ENCODE results near the gene MAPKAPK2.

Gene MAPKAPK2

GRCh38 chr1:206713910-206714312 lies 29.2 kb downstream of the MAPKAPK2 start:
- H2BK120ac ChIP-seq (ENCODE audit: low read depth, low read length) = no peak overlapping the region
- no peaks in the 10 kb centered on the region for H3K27me3 ChIP-seq (ENCODE audit: insufficient read depth, low read length, poor library complexity)
- H3K56ac ChIP-seq (ENCODE audit: low read length) = no peak overlapping the region
- H4K8ac ChIP-seq (ENCODE audit: low read depth, low read length) = no peak overlapping the region
- no peak overlapping the region for H3K23ac ChIP-seq (ENCODE audit: low read length)
- no peaks in the 10 kb centered on the region for H3K36me3 ChIP-seq (ENCODE audit: control insufficient read depth, insufficient read depth, low read length)
- H3K4me2 ChIP-seq (ENCODE audit: low read length) = no peak overlapping the region
- no peak overlapping the region for H3K27ac ChIP-seq (ENCODE audit: low read depth, low read length)
- H3K4me1 ChIP-seq (ENCODE audit: control insufficient read depth, low read depth, low read length) = peaks cover 10% of the 10 kb centered on the region
- H4K5ac ChIP-seq (ENCODE audit: low read length) = no peak overlapping the region
- H3K4ac ChIP-seq (ENCODE audit: low read depth, low read length) = no peak overlapping the region
- WGBS (ENCODE audit: extremely low coverage, insufficient coverage, low lambda C conversion rate) = no CpG with 5 or more reads among the region's 6 CpGs
- peaks cover 32% of the 10 kb centered on the region for H3K79me1 ChIP-seq (ENCODE audit: low read length)
- no peak overlapping the region for H2AK5ac ChIP-seq (ENCODE audit: low read length)
- H3K9ac ChIP-seq (ENCODE audit: low read length) = no peak overlapping the region
- no peak overlapping the region for H3K18ac ChIP-seq (ENCODE audit: low read length)
- no peak for DNase-seq
- H3K79me2 ChIP-seq (ENCODE audit: control insufficient read depth, insufficient read depth, low read length) = peaks cover 32% of the 10 kb centered on the region
- H2BK15ac ChIP-seq (replicated peaks; ENCODE audit: low read depth) = no peak overlapping the region
- no peak overlapping the region for H3K4me3 ChIP-seq (ENCODE audit: low read length)
- H2BK5ac ChIP-seq (ENCODE audit: low read length) = no peak overlapping the region

- no peak overlapping the region for H4K5ac ChIP-seq (ENCODE audit: low read length)
- no CpG with 5 or more reads among the region's 9 CpGs for WGBS (ENCODE audit: extremely low coverage, insufficient coverage, low lambda C conversion rate)
- no peak overlapping the region for H2AK5ac ChIP-seq (ENCODE audit: low read length)
- H3K4me3 ChIP-seq (ENCODE audit: low read length) = no peak overlapping the region
- no peak overlapping the region for H2BK15ac ChIP-seq (replicated peaks; ENCODE audit: low read depth)
- H3K4ac ChIP-seq (ENCODE audit: low read depth, low read length) = no peak overlapping the region
- peaks cover 28% of the 10 kb centered on the region for H3K79me1 ChIP-seq (ENCODE audit: low read length)
- no peak overlapping the region for H4K8ac ChIP-seq (ENCODE audit: low read depth, low read length)
- H3K23ac ChIP-seq (ENCODE audit: low read length) = no peak overlapping the region
- no peak overlapping the region for H3K4me2 ChIP-seq (ENCODE audit: low read length)
- H2BK5ac ChIP-seq (ENCODE audit: low read length) = no peak overlapping the region
- no peak overlapping the region for H2BK120ac ChIP-seq (ENCODE audit: low read depth, low read length)
- no peak overlapping the region for H3K56ac ChIP-seq (ENCODE audit: low read length)
- DNase-seq = no peak
- peaks cover 8% of the 10 kb centered on the region for H3K4me1 ChIP-seq (ENCODE audit: control insufficient read depth, low read depth, low read length)
- peaks cover 31% of the 10 kb centered on the region for H3K79me2 ChIP-seq (ENCODE audit: control insufficient read depth, insufficient read depth, low read length)
- no peaks in the 10 kb centered on the region for H3K36me3 ChIP-seq (ENCODE audit: control insufficient read depth, insufficient read depth, low read length)
- H3K18ac ChIP-seq (ENCODE audit: low read length) = no peak overlapping the region
- no peak overlapping the region for H3K27ac ChIP-seq (ENCODE audit: low read depth, low read length)
- no peak overlapping the region for H3K9ac ChIP-seq (ENCODE audit: low read length)
- H3K27me3 ChIP-seq (ENCODE audit: insufficient read depth, low read length, poor library complexity) = no peaks in the 10 kb centered on the region
These were observed 29.8 kb downstream of the MAPKAPK2 start for GRCh38 chr1:206714331-206715058.

DNA sequence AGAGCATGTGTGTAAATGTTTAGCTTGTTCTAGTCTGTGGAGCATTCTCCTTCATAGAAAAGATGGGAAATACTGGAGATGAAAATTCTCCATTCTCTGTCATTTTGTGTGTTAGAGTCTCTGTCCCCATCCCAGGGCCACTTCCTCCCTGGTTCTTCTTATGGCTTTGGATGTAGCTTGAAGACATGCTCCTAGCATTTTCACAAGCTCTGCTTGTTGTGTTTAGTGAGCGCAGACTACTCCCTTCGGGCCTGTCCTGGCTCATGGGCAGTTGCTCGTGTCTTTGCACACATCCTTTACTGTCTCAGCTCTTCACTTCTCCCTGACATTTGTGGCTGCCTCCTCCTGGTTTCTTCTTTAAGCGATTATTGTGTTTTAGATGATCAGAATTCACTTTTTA lies 30.4 kb downstream of the MAPKAPK2 start:
- Histone ChIP-seq H4K8ac (ENCODE audit: low read depth, low read length) (no peak overlapping the region), H3K27ac (ENCODE audit: low read depth, low read length) (no peak overlapping the region), H3K36me3 (ENCODE audit: control insufficient read depth, insufficient read depth, low read length) (no peaks in the 10 kb centered on the region), H3K79me1 (ENCODE audit: low read length) (peaks cover 27% of the 10 kb centered on the region), H2BK120ac (ENCODE audit: low read depth, low read length) (no peak overlapping the region), H3K18ac (ENCODE audit: low read length) (no peak overlapping the region), H4K5ac (ENCODE audit: low read length) (no peak overlapping the region), H3K4ac (ENCODE audit: low read depth, low read length) (no peak overlapping the region), H3K4me1 (ENCODE audit: control insufficient read depth, low read depth, low read length) (peaks cover 1% of the 10 kb centered on the region), H3K4me2 (ENCODE audit: low read length) (no peak overlapping the region), H3K27me3 (ENCODE audit: insufficient read depth, low read length, poor library complexity) (no peaks in the 10 kb centered on the region), H3K23ac (ENCODE audit: low read length) (no peak overlapping the region), H3K56ac (ENCODE audit: low read length) (no peak overlapping the region), H2BK5ac (ENCODE audit: low read length) (no peak overlapping the region), H3K9ac (ENCODE audit: low read length) (no peak overlapping the region), H3K79me2 (ENCODE audit: control insufficient read depth, insufficient read depth, low read length) (peaks cover 31% of the 10 kb centered on the region), H2BK15ac (replicated peaks; ENCODE audit: low read depth) (no peak overlapping the region), H2AK5ac (ENCODE audit: low read length) (no peak overlapping the region), H3K4me3 (ENCODE audit: low read length) (no peak overlapping the region)
- WGBS (ENCODE audit: extremely low coverage, insufficient coverage, low lambda C conversion rate) = no CpG with 5 or more reads among the region's 4 CpGs
- no peak for DNase-seq

- H3K79me1 ChIP-seq (ENCODE audit: low read length) = peaks cover 27% of the 10 kb centered on the region
- WGBS (ENCODE audit: extremely low coverage, insufficient coverage, low lambda C conversion rate) = no CpG with 5 or more reads among the region's 3 CpGs
These were observed 30.9 kb downstream of the MAPKAPK2 start for GRCh38 chr1:206715552-206716158.

GRCh38 chr1:206716159-206716869 lies 31.6 kb downstream of the MAPKAPK2 start:
- no peak overlapping the region for H3K27ac ChIP-seq (ENCODE audit: low read depth, low read length)
- no peaks in the 10 kb centered on the region for H3K36me3 ChIP-seq (ENCODE audit: control insufficient read depth, insufficient read depth, low read length)
- H3K56ac ChIP-seq (ENCODE audit: low read length) = no peak overlapping the region
- H3K18ac ChIP-seq (ENCODE audit: low read length) = no peak overlapping the region
- no peaks in the 10 kb centered on the region for H3K4me1 ChIP-seq (ENCODE audit: control insufficient read depth, low read depth, low read length)
- peaks cover 33% of the 10 kb centered on the region for H3K79me2 ChIP-seq (ENCODE audit: control insufficient read depth, insufficient read depth, low read length)
- no CpG with 5 or more reads among the region's 11 CpGs for WGBS (ENCODE audit: extremely low coverage, insufficient coverage, low lambda C conversion rate)
- H2BK5ac ChIP-seq (ENCODE audit: low read length) = no peak overlapping the region
- no peak overlapping the region for H2BK120ac ChIP-seq (ENCODE audit: low read depth, low read length)
- no peak overlapping the region for H3K4me3 ChIP-seq (ENCODE audit: low read length)
- no peak overlapping the region for H4K8ac ChIP-seq (ENCODE audit: low read depth, low read length)
- H3K23ac ChIP-seq (ENCODE audit: low read length) = no peak overlapping the region
- no peak overlapping the region for H3K4ac ChIP-seq (ENCODE audit: low read depth, low read length)
- peaks cover 27% of the 10 kb centered on the region for H3K79me1 ChIP-seq (ENCODE audit: low read length)
- DNase-seq = no peak
- H2AK5ac ChIP-seq (ENCODE audit: low read length) = no peak overlapping the region
- no peak overlapping the region for H3K9ac ChIP-seq (ENCODE audit: low read length)
- H3K27me3 ChIP-seq (ENCODE audit: insufficient read depth, low read length, poor library complexity) = no peaks in the 10 kb centered on the region
- H4K5ac ChIP-seq (ENCODE audit: low read length) = no peak overlapping the region
- no peak overlapping the region for H2BK15ac ChIP-seq (replicated peaks; ENCODE audit: low read depth)
- H3K4me2 ChIP-seq (ENCODE audit: low read length) = no peak overlapping the region

More at GRCh38 chr1:206715552-206716158, 30.9 kb downstream of the MAPKAPK2 start:
- no peak overlapping the region for H3K4ac ChIP-seq (ENCODE audit: low read depth, low read length)
- H3K56ac ChIP-seq (ENCODE audit: low read length) = no peak overlapping the region
- no peak overlapping the region for H2BK15ac ChIP-seq (replicated peaks; ENCODE audit: low read depth)
- no peaks in the 10 kb centered on the region for H3K4me1 ChIP-seq (ENCODE audit: control insufficient read depth, low read depth, low read length)
- no peak overlapping the region for H2BK120ac ChIP-seq (ENCODE audit: low read depth, low read length)
- no peak overlapping the region for H4K5ac ChIP-seq (ENCODE audit: low read length)
- no peak overlapping the region for H2AK5ac ChIP-seq (ENCODE audit: low read length)
- H2BK5ac ChIP-seq (ENCODE audit: low read length) = no peak overlapping the region
- H3K4me3 ChIP-seq (ENCODE audit: low read length) = no peak overlapping the region
- peaks cover 30% of the 10 kb centered on the region for H3K79me2 ChIP-seq (ENCODE audit: control insufficient read depth, insufficient read depth, low read length)
- H3K4me2 ChIP-seq (ENCODE audit: low read length) = no peak overlapping the region
- H3K27me3 ChIP-seq (ENCODE audit: insufficient read depth, low read length, poor library complexity) = no peaks in the 10 kb centered on the region
- no peak overlapping the region for H3K27ac ChIP-seq (ENCODE audit: low read depth, low read length)
- no peak overlapping the region for H4K8ac ChIP-seq (ENCODE audit: low read depth, low read length)
- H3K36me3 ChIP-seq (ENCODE audit: control insufficient read depth, insufficient read depth, low read length) = no peaks in the 10 kb centered on the region
- no peak for DNase-seq
- H3K9ac ChIP-seq (ENCODE audit: low read length) = no peak overlapping the region
- no peak overlapping the region for H3K23ac ChIP-seq (ENCODE audit: low read length)
- no peak overlapping the region for H3K18ac ChIP-seq (ENCODE audit: low read length)

Data from mesendoderm (in vitro differentiated cells).